GM13977 (cell line): ENCODE results near the gene DPPA4.

Source experiments
- DNase-seq: peaks from one replicate; pipeline ENCODE4 v3.0.0; 2012; ENCODE audit warnings: low spot score
- in situ Hi-C: fragments of 300-500 bp; cut with MboI; formaldehyde crosslinking; loops from one replicate; pipeline ENCODE4 v1.12.0; 2022; ENCODE audit warnings: low sequenced_read_pairs, low pct_unique_long_range_greater_than_20kb, mixed read lengths, inconsistent platforms; ENCODE audit not compliant: unreplicated experiment
- TF ChIP-seq, protein P1 (sequence below): IDR thresholded peaks from 2 replicates; pipeline ENCODE4 v1.5.1; 2012; ENCODE audit warnings: mild to moderate bottlenecking, control low read depth; ENCODE audit not compliant: insufficient read depth; ENCODE audit errors: extremely low read depth, missing control alignments

Gene DPPA4

GRCh38 chr3:109339197-109339596 is 1.9 kb upstream of the DPPA4 start:
- in situ Hi-C loops: no loop called here

GRCh38 chr3:109338322-109338721 is 976 bp upstream of the DPPA4 start:
- in situ Hi-C loops: no loop called here
- TF ChIP-seq, protein P1, sequence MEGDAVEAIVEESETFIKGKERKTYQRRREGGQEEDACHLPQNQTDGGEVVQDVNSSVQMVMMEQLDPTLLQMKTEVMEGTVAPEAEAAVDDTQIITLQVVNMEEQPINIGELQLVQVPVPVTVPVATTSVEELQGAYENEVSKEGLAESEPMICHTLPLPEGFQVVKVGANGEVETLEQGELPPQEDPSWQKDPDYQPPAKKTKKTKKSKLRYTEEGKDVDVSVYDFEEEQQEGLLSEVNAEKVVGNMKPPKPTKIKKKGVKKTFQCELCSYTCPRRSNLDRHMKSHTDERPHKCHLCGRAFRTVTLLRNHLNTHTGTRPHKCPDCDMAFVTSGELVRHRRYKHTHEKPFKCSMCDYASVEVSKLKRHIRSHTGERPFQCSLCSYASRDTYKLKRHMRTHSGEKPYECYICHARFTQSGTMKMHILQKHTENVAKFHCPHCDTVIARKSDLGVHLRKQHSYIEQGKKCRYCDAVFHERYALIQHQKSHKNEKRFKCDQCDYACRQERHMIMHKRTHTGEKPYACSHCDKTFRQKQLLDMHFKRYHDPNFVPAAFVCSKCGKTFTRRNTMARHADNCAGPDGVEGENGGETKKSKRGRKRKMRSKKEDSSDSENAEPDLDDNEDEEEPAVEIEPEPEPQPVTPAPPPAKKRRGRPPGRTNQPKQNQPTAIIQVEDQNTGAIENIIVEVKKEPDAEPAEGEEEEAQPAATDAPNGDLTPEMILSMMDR: no peak
- DNase-seq: no peak

More at GRCh38 chr3:109339197-109339596, 1.9 kb upstream of the DPPA4 start:
- no peak for DNase-seq
- TF ChIP-seq, protein P1: no peak

DNA sequence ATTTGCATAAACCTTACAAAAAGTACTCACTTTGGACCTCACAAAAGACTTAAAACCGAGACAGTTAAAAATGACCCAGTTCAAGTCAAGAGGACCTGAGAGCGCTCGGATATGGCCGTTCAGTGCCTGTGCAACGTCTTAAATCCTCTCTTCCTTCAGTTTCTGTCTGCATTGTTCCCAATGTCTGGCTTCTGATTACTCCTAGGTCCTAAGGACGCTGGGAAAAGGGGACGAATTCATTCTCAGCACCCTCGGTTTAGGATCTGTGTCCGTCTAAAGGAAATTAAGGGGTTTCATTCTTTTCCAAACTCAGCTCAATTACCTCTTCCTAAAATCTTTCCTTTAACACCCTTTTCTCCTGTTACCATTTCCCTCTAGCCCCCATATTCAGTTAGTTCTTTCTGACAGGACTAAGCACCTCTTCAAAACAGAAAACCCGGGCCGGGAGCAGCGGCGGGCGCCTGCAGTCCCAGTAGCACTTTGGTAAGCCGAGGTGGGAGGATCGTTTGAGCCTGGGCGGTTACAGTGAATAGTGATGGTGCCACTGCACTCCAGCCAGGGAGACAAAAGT is 970 bp downstream of the DPPA4 start:
- in situ Hi-C loops: no loop called here
- TF ChIP-seq, protein P1: no peak
- no peak for DNase-seq

DNA sequence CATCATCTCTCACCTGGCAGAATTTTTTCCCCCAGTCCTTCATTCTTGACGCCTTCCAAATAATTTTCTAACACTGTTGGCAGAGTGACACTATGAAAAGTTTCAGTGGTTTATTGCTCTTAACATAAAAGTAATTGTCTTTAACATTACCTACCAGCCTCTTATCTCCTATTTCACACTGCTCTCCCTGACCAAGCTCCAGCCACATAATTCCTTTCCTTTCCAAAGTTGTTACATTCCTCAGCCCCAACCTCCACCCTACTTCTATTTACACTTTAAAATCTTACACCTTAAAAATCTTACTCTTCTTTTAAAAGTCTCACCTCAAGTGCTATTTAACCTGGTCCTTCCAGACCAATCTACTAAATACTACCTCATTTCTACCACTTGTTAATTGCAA is 2.8 kb downstream of the DPPA4 start:
- DNase-seq: no peak
- TF ChIP-seq, protein P1: no peak
- in situ Hi-C loops: no loop called here

DNA sequence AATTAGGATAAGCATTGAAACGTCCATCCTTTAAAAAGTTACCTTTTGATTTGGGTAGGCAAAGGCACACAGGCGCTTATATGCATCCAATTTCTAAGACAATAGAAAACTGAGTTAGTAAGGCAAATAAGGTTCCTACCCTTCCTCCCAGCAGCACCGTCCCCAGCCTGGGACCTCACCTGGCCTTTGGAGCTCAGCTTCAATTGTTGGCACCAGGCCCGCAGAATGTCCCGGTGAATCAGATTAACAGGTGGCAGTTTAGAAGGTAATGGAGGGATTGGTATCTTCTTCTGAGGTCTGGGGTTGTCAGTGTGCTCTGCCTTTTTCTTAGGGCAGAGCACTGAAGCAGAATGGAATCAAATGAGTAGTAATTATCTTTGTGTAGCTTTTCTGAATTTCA is 5.7 kb downstream of the DPPA4 start:
- in situ Hi-C loops: no loop called here
- TF ChIP-seq, protein P1: no peak
- DNase-seq: no peak

- in situ Hi-C loops: no loop called here
- no peak for DNase-seq
- TF ChIP-seq, protein P1: no peak
Measured at GRCh38 chr3:109330405-109330804, 6.9 kb downstream of the DPPA4 start.
